ENCODE results near the gene RAP1GAP.

The RAP1GAP gene

DNA sequence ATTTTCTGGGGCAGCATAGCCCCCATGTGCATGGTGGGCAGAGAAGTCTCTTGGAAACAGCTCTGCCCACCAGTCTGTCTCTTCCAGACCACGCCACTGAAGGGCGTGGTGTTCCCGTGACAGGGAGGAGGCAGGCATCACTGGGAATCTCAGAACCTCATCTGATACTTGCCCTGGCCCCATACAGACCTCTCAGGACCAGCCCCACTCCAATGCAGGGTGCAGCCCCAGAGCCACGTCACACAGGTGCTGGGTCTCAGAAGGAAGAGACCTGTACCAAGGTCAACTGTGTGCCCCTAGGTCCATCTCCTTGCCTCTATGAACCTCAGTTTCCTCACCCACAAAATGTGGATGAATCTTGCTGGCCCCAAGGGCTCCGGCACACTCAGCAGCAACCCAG lies 7.3 kb downstream of the RAP1GAP start:
- DNase-seq: no peak

DNA sequence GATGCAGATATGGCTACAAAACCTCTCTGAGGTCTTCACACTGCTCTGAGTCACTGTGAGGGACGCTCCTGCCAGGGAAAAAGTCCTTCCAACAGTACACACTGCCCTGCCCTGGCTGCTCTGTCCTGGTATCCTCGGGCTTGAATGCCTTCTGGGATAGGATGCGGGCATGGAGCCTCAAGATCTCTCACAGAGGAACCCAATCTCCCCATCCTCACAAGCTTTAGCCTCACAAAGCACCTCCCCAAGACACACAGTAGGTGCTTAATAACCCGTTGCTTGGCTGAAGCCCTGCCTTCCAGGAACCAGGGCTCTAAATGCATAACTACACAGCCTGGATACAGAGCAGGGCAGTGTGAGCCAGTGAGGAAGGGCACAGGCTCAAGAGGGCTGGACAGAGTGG lies 9.2 kb downstream of the RAP1GAP start:
- DNase-seq: no peak

DNA sequence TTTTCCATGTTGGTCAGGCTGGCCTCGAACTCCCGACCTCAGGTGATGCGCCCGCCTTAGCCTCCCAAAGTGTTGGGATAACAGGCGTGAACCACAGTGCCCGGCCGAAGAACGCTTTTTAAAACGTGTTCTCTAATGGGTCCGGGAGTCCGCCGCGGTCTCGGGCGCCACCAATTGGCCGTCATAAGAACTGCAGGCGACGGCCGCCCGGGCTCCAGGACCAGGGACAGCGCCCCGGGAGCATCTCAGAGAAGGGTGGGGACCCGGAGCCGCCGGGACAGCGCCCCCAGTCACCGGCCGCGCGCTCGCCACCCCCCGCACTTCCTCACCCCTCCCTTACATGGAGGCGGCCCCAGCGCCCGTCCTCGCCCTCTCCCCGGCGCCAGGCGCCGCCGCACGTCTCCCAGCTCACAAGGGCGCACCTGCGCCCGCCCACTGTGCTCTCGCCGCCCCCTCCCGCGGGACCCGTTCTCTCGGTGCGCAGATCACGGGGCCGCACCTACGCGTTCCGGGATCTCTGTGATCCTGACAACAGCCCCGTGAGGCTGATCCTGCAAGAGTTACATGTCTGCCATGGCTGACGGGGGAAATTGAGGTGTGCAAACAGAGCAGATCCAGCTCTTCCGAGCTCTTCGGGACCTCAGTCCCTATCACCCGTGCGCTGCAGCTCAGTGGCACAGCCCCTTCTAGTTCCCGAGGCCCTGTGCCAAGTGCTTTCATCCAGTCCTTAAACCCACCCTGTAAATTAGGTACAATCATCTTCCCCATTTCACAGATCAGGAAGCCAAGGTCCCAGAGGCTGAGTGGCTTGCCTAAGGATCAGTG lies 9.8 kb downstream of the RAP1GAP start:
- peak; percentile 66 to 68 for DNase-seq

DNA sequence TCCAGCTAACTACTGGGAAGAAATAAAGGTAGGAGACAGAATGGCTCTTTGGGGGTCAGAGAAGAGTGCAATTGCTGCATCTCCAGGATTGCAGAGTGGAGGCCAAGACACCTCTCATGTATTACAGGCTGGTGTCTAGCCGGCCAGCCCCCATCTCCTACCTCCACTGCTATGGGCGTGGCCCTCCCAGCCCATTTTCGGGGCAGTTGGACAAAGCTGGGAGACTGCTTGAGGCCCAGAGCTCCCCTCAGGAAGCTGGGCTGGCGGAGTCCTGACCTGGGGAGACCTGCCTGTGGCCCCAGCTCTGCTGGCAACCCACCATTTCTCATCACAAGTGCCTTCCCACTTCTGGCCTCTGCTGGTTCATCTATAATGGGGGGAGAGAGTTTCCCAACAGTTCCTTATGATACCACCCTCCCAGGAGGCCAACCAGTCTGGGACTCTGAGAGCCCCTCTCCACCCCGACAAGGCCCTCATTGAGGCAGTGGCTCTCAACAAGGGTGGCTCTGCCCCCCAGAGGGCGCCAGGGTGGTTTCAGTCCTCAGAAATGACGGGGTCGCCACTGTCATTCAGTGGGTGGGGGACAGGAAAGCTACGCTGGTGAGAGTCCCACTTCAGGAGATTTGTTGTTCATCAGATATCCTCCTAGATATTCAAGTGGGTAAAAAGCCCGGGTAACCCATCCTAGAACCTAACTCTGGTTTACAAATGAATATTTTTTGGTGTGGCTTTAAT lies 11.5 kb downstream of the RAP1GAP start:
- DNase-seq: no peak

DNA sequence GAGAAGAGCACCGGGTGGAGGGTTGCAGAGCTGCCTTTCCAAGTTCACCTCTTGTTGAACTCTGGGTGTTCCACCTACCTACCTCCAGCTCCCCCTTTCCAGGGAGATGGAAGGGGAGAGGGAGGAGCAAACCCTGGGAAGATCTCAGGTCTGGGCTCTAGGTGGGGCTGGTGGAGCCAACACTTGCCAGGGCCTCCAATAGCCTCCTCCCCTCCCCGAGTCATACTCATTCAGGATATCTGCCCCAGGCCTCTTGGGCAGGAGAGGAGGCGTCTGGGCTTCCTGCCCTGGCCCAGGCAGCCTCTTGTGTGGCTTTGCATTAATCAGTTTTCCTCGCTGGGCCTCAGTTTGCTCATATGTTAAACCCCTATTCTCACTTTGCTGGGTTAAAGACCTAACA lies 13.4 kb downstream of the RAP1GAP start:
- no peak for DNase-seq

DNA sequence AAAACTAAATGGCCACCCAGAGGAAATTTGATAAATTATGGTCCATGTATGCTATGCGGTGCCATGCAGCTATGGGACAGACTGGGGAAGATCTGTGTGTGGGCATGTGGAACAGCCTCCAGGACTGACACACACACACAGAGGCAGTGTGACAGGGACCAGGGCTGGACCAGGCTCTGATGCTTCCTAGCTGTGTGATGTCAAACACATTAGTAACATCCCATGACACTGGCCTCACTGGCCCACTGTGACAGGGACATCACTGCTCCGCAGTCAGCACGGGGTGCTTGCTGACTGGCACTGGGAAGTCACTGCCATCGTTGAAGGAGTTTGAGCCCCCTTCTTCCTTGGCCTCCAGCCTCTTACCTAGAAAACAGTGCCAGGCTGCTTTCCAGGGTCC lies 13.9 kb downstream of the RAP1GAP start:
- no peak for DNase-seq

DNA sequence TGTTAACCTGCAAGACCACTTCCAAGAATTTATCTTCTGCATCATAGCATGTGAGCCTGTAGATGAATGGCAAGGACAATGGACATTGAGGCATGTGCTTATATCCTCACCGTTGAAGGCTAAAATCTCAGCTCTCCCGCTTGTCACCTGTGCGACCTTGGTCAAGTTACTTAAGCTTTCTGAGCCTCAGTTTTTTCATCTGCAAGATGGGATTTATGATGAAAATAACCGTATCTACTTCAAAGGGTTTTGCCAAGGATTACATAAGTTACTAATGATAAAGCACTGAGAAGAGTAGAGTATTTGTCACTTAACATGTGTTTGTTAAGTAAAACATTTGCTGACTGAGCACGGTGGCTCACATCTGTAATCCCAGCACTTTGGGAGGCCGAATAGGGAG lies 14.9 kb downstream of the RAP1GAP start:
- DNase-seq: no peak

DNA sequence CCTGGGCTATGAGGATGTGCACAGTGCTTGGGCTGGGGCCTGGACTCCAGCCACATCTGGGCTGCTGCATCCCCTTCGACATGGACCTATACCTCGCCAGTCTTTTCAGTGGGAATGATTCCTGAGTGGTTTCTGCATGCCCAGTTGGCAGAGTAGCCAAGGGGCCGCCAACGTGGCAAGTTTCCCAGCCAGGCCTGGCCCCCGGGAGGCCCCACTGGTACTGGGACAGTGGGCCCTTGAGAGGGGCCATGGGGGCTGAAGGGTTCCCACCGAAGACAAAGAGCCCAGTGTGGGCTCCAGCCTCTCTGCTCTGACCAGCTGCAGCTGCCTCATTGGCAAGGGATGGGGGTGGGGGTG lies 15.4 kb downstream of the RAP1GAP start:
- no peak for DNase-seq

DNA sequence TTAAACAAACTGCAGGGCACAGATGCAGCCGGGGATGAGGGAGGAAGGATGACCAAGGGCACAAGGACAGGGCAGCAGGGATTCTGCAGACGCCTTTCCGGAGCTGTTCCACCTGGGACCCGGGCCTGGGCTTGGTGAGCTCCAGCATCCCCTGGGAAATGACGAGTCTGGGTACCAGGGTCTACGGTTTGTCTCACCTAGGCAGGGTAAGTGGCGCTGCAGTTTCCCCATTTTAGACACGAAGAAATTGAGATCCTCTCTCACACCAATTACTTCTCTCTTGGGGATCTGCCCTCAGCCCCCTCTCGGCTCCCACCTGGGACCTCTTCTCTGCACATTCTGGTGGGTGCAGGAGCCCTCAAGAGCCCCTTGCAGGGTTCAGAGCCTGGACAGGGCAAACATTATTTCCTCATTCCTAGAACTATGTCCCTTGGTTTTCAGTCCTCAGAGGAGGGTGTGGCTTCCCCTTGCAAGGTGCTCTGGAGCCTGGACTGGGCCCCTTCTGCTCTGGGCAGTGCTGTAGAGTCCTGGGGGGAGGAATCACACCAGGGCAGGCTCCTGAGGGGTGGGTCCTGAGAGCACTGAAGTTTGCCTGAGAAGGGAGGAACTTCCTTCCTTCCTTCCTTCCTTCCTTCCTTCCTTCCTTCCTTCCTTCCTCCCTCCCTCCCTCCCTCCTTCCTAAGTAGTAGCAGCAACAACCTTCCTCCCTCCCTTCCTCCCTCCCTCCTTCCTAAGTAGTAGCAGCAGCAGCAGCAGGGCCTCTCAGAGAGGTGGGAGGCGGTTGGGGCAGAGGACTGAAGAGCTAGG lies 16.0 kb downstream of the RAP1GAP start:
- no peak for DNase-seq

DNA sequence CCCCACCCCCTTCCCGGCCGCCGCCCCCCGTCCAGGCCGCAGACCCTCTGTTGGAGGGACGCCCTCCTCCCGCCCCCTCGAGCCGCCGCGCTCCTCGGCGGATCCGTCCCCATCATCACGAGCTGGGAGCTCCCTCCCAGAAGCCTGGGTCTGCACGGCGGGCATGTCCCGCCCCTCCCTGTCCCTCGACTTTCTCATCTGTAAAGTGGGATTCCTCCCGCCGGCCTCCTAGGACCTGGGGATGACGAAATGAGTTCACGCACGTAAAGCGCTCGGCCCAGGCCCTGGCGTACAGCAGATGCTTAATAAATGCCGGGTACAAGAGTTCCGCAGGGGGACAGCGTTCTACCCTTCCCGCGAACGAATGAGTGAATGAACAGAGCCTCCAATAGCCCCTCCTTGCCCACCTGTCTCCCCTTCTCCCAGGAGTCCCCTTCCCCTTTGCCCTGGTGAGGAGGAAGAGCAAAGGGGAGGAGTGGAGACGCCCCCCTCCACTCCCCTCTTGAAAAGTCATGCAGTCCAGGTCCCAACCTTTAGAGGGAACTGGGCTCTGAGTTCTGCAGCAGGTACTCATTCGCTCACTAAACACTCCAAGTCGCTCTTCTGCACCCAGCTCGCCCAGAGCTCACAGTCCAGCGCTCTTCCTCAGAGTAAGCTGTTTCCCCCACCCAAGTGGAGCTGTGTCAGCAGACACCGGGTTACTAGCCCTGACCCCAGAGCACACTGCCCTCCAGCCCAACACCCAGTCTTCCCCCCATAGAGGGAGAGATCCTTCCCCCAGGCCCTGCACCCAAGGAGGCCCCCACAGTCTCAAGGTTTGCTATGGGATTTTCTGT lies 16.8 kb downstream of the RAP1GAP start:
- no peak for DNase-seq

DNA sequence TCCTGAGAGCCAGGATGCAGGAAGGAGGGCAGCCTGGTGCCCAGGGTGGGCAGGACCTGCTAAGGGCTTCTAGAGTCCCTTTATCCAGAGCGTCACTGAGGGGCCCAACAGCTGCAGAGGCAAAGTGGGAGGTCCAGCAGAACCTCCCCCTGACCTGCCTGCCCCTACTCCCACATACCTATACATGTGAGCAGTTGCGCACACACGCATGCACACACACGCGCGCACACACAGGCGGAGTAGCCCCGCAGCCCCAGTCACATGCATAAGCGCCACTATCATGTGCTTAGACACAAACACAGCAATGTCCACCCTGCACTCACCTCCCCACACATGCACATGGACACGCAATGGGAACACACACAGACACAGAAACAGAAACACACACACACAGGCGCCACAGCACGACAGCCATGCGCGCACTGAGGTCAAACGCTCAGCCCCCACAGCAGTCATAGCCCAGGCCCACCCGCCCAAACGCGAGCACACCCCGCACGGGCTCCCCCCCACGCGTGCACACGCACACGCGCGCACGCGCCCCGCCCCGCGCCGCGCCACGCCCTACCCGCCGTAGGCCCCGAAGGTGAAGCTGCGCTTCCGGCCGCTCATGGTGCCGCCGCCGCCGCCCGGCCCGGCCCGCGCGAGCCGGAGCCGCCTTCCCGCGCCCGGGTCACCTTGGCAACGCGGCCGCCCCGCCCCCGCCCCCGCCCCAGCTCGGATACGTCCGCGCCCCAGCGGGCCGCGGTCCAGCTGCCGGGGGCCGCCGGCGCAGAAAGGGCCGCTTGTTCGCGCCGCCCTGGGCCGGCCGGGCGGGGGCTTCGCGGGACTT lies 17.7 kb downstream of the RAP1GAP start:
- DNase-seq: peak in 1 of 2 experiments; percentile 14

DNA sequence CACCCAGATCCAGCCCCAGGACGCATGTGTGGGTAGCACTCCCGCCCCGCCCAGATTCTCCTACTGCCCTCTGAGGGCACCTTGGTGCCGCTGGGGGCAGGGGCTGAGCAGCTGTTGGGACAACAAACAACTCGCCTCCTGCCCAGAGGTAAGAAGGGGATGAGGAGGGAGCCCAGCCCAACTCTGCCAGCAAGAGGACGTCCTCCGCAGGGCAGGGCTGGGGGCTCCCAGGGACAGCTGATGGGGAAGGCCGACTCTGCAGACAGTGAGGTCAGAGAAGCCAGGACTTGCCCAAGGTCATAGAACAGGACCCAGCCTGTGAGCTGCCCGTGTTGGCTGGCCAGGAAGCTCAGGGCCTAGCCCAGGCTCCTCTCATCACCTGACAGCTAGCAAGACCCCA lies 18.8 kb downstream of the RAP1GAP start:
- no peak for DNase-seq

DNA sequence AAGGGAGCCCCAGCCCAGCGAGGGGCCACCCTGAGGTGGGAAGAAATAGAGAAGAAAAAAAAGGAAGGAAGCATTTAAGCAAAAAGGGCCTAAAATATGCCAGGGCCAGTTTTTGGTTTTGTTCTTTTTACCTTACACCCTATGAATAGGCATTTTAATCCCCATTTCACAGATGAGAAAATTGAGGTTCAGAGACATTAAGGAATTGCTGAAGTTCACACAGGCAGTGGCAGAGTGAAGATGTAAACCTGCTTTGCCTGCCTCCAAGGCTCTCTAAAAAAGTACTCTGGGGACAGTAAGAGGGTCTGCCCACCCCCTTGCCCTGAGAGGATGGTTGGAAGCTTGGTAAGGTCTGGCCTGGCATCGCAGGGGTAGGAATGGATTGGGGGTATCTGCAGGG lies 19.8 kb downstream of the RAP1GAP start:
- DNase-seq: no peak

DNA sequence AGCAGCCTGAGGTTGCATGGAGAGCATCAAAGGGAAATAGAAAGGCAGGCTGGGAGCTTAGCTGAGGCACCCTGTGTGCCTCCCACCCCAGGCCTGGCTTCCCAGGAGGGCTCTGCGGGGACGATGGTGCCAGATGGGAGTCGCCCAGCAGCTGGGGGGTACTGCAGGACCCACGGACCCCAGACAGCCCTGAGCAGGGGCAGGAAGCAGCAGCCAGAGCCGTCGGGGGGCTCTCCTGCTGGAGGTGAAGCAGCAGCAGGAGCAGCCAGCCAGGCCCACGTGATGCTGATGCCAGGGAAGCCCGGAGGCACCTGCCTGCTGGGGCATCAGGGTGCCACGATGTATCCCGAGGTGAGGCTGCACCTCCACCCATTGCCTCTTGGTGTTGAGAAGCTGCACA lies 20.4 kb downstream of the RAP1GAP start:
- DNase-seq: no peak

DNA sequence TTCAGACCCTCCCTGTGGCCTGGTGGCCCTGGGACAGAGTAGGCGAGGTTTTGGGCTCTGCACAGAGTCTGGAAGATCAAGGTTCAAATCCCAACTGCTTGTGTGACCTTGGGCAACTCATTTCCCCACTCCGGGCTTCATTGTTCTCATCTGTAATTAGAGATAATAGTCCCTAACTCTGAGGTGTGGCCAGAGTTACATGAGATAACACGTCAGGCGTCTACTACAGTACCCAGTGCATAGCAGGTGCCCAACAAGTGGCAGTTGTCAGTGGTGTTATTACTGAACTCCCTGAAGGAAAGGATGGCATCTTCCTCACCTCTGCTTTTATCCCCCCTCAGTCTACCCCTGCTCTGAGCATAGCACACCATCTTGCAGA lies 20.8 kb downstream of the RAP1GAP start:
- DNase-seq: no peak

DNA sequence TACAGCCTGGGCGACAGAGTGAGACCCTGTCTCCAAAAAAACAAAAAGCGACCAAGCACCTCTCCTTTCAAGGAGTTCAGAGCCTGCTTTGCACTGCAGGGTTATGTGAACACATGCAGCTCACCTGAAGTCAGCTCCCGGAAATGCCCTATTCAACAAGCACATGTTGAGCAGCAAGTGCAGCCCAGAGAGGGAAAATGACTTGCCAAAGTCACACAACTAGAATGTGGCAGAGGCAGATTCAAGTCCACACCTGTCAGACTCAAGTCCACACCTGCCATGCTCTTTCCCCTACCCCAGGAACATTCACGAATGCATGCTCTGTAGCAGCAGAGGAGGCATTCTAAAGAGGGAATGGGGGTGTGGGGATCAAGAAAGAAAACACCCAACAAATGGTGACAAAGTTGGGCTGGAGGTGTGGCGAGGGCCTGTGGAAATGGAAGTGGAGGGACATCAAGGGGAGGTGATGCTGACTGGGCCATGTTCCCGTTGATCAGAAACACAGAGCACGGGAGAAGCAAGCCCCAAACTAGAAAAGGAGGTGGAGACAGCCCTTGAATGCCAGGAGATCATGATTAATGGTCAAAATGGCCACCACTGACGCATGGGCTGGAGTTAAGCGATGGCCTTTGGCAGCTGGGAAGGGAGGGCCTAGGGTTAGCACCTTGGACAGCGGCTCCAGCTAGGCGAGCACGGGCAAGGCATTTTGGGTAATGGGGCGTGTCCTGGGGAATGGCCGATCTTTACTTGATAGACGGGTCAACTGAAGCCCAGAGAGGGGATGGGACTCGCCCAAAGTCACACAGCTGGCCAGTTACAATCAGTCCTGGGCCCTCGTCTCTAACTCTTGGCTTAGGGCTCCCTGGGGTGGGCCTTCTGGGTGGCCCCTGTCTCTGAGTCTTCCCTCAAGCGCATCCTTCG lies 21.5 kb downstream of the RAP1GAP start:
- DNase-seq: no peak

DNA sequence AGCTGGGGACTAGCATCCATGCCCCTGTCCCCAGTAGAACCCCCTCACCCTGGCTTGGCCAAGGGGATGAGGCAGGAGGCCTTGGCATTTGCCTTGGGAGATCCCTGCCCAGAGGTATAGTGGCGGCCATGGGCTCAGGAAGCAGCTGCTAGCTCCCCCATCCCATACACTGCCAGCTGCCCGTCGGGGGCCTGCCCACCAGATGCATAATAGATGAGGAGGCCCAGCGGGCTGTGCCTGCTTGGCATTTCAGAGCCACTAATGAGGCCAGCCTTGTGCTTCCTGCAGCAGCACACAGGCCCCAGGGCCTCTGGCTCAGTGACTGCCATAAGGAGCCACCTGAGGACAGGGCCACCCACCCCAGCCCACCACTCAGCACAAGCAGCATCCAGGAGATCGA lies 23.6 kb downstream of the RAP1GAP start:
- DNase-seq: no peak

DNA sequence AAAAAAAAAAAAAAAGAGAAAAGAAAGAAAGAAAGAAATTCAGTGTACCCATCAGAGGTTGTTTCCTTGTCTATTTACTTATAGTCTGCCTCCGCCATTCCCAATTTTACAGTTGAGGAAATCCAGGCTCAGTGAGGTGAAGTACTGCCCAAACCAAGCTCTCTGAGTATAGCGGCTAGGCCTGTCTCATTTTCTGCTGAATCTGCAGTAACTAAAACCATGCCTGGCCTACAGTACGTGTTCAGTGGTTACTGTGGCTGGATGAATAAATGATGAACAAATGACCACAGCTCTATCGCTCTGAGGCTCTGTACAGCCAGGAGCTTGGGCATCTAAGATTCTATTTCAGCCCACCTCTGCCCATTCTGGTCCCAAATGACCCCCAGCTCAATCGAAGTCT lies 24.3 kb downstream of the RAP1GAP start:
- DNase-seq: no peak

DNA sequence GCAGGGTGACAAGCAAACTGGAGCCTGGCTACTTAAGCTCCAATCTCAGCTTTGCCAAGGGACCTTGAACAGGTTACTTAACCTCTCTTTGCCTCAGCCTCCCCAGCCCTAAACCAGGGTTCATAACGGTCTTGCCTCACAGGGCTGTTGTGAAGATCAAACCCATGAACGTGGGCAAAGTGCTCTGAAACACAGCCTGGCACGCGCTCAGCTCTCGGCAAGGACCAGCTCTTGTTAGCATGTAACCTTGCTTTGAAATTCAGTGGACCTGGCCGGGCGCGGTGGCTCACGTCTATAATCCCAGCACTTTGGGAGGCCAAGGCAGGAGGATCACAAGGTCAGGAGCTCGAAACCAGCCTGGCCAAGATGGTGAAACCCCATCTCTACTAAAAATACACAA lies 24.8 kb downstream of the RAP1GAP start:
- no peak for DNase-seq

DNA sequence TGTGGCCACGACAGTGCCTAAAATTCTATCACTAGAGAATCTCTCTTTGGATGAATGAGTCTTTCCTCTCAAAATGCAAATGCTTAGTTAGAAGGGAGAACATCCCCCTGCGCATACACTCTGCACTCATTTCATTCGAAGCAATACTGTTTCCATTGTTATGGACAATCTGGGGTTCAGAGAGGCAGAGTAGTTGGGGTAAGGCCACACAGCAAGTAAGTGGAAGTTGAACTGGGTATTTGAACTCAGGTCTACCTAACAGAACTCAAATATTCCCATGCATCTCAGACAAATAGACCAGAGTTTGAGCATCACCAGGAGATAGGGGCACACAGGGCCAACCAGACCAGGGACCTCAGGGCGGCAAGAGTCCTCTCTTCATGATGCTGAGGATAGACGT lies 25.5 kb downstream of the RAP1GAP start:
- no peak for DNase-seq
